ENCODE results near the gene NTN3. TPM values are rescaled to one million over a fixed set of nuclear protein-coding genes. Genes with fewer than 3 reads are reported as not detected.

NTN3 gene
- total and polyA plus RNA-seq, 11 donors: 0.09 to 0.50 (median 0.20) TPM; not detected in 5

DNA sequence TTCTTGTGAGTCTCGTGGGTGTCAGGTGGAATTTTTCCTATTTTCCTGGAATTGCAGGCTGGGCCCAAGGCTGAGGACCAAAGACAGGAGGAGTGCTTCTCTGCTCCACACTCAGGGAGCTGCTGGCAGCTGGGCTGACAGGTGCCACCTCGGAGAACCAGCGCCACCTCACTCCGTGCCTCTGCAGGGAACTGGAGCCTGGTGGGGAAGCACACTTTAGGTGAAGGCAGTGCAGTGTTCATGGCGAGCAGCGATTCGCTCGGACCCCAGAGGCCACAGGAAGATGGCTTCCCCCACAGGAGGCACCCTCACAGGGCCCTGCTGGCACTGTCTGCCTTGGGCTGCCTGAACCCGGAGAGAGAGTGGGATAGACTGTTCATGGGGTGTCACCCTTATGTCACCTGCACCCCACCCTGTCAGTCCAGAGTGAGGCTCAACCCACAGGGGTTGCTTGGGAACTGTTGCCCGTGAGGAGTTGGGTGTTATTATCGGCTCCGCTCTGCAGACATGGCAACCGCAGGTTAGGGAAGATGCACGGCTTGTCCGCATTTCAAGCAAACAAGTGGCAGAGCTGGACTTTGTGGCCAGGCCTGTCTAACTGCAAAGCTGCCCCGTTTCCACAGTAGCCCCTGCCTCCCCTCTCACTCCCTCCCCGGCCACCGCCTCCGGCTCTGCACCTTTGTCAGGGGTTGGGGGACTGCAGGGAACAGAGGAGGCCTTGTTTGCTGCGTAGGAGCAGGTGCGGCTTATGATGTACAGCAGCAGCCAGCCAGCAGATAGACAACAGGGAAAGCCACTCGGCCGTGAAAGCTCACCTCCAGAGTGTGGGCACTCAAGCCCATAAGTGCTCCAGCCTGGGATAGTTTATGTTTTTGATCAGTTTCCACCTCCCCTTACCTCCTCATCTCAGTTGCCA is 19.4 kb downstream of the NTN3 start:
- no peak for TF ChIP-seq POLR2A (IDR thresholded peaks at IDR 0.05)
- TF ChIP-seq, protein P1, sequence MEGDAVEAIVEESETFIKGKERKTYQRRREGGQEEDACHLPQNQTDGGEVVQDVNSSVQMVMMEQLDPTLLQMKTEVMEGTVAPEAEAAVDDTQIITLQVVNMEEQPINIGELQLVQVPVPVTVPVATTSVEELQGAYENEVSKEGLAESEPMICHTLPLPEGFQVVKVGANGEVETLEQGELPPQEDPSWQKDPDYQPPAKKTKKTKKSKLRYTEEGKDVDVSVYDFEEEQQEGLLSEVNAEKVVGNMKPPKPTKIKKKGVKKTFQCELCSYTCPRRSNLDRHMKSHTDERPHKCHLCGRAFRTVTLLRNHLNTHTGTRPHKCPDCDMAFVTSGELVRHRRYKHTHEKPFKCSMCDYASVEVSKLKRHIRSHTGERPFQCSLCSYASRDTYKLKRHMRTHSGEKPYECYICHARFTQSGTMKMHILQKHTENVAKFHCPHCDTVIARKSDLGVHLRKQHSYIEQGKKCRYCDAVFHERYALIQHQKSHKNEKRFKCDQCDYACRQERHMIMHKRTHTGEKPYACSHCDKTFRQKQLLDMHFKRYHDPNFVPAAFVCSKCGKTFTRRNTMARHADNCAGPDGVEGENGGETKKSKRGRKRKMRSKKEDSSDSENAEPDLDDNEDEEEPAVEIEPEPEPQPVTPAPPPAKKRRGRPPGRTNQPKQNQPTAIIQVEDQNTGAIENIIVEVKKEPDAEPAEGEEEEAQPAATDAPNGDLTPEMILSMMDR (IDR thresholded peaks at IDR 0.05): no peak
- Histone ChIP-seq H3K36me3 (no peaks in the 10 kb centered on the region), H3K9me3 (no peaks in the 10 kb centered on the region), H3K27ac (no peak overlapping the region), H3K4me1 (peaks cover 0 to 27% (median 12%) of the 10 kb centered on the region in 12 donors), H3K4me3 (no peak overlapping the region), H3K27me3 (no peaks in the 10 kb centered on the region)
- ATAC-seq (no peak), DNase-seq (peak in 1 of 5 donors; percentile 55)
- intact Hi-C loops (cut with DNase I): loop anchor here in 3 of 10 donors (10.0 kb wide), 2 partner anchors 56 to 296 kb away; partner anchors contain the start of gene CASKIN1 (in 1 of the 3)
- WGBS, 4 donors: 91 to 94% (median 92%) methylated on average over 19 to 23 of the region's 23 CpGs

DNA sequence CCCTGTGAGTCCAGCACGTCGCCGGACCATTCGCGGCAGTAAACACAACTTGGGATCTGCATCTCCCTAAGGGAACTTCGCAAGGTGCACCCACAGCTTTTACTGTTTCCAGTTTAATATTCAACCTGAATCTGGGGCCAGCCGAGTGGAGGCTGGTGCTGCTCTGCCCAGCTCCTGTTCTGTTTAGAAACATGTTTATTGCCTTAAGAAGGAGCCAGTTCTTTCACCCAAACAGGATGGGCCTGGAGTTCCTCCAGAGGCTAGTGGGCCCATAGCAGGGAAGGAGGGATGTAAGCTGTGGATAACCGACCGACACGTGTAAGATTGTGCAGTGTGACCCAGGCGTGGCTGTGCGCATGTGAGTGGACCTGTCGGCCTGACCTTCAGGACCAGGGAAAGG is 21.2 kb downstream of the NTN3 start:
- Histone ChIP-seq H3K4me3 (no peak overlapping the region), H3K36me3 (peaks cover 0 to 14% (median 3%) of the 10 kb centered on the region in 9 donors), H3K4me1 (peaks cover 0 to 19% (median 6%) of the 10 kb centered on the region in 12 donors), H3K27ac (no peak overlapping the region), H3K27me3 (no peaks in the 10 kb centered on the region), H3K9me3 (no peaks in the 10 kb centered on the region)
- no peak for DNase-seq
- WGBS, 4 donors: 92 to 95% (median 94%) methylated on average over 13 of the region's 13 CpGs
- TF ChIP-seq, protein P1 (IDR thresholded peaks at IDR 0.05): no peak
- no peak for TF ChIP-seq POLR2A (IDR thresholded peaks at IDR 0.05)
- intact Hi-C loops (cut with DNase I): loop anchor here in 3 of 10 donors (10.0 kb wide), 2 partner anchors 57 to 297 kb away; partner anchors contain the start of gene CASKIN1 (in 1 of the 3)
- no peak for ATAC-seq

DNA sequence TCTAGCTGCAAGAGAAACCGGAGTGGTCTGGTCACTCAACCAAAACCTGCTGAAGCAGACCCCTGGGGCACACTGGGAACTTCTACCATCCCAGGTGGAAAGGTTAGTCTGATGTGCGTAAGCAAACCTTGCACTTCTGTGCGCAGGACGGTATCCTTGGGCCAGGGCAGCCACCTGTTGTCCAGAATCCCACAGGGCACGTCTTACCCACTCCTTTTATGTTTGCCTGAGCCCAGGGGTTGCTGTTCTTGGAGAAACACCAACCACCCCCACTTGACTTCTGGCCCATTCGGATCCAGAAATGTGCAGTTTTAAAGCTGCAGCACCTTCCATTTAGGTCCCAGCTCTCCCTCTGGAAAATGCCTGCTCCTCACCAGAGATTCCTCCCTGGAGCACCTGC is 22.5 kb downstream of the NTN3 start:
- no peak for TF ChIP-seq POLR2A (IDR thresholded peaks at IDR 0.05)
- TF ChIP-seq, protein P1 (IDR thresholded peaks at IDR 0.05): no peak
- no peak overlapping the region for H3K4me3 ChIP-seq
- intact Hi-C loops (cut with DNase I): loop anchor here in 3 of 10 donors (10.0 kb wide), 2 partner anchors 59 to 299 kb away; partner anchors contain the start of gene CASKIN1 (in 1 of the 3)
- DNase-seq (no peak), ATAC-seq (no peak)
- no peak overlapping the region for H3K27ac ChIP-seq
- no peaks in the 10 kb centered on the region for H3K27me3 ChIP-seq
- 94 to 96% (median 95%) methylated on average over 6 of the region's 6 CpGs for WGBS, 4 donors
- H3K4me1 ChIP-seq: peaks cover 0 to 21% (median 19%) of the 10 kb centered on the region in 12 donors
- no peaks in the 10 kb centered on the region for H3K9me3 ChIP-seq
- H3K36me3 ChIP-seq: peaks cover 0 to 14% (median 3%) of the 10 kb centered on the region in 9 donors

DNA sequence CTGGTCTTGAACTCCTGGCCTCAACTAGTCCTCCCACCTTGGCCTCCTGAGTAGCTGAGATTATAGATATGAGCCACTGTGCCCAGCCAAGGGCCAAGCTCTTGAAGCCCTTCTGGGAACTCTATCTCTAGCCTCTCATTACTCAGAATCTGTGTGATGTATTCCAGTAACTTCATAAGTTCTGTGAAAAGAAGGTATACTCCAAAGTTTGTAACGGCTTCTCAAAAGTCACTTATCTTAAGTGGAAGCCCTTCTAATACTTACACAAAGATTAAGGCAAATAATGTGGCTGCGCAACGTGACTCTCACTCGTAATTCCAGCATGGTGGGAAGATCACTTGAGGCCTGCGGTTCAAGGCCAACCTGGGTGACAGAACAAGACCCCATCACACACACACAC is 23.5 kb downstream of the NTN3 start:
- Histone ChIP-seq H3K27ac (no peak overlapping the region), H3K27me3 (no peaks in the 10 kb centered on the region), H3K4me1 (peaks cover 0 to 30% (median 27%) of the 10 kb centered on the region in 12 donors), H3K4me3 (no peak overlapping the region), H3K9me3 (no peaks in the 10 kb centered on the region), H3K36me3 (peaks cover 0 to 16% (median 3%) of the 10 kb centered on the region in 9 donors)
- no peak for DNase-seq
- WGBS, 4 donors: 77 to 83% (median 81%) methylated on average over 5 of the region's 5 CpGs
- intact Hi-C loops (cut with DNase I): loop anchor here in 7 of 10 donors (5.0 to 10.0 kb wide), 6 partner anchors 60 to 300 kb away; partner anchors contain the start of genes ABCA3 (in 1 of the 7), CASKIN1 (in 1 of the 7) and CCNF (in 1 of the 7)
- no peak for TF ChIP-seq POLR2A (IDR thresholded peaks at IDR 0.05)
- TF ChIP-seq, protein P1 (IDR thresholded peaks at IDR 0.05): no peak
- no peak for ATAC-seq

Data from heart left ventricle (tissue), 16 donors.